Activated CD4-positive, CD25-positive, alpha-beta regulatory T cell treated with anti-CD3 and anti-CD28 coated beads, Interleukin-2, amount 50 U/mL, for 16 hours (primary cell): ENCODE data around the gene SCGB1C1.
A peak's percentile ranks its signal among the peaks of the same experiment; 100 is the strongest.

Experiments
- DNase-seq: peaks from one replicate; pipeline ENCODE4 v3.0.0-alpha.2; 2020; ENCODE audit warnings: low read depth, low spot score

SCGB1C1 gene

GRCh38 chr11:205221-206001, 12.5 kb downstream of the SCGB1C1 start:
- no peak for DNase-seq

DNA sequence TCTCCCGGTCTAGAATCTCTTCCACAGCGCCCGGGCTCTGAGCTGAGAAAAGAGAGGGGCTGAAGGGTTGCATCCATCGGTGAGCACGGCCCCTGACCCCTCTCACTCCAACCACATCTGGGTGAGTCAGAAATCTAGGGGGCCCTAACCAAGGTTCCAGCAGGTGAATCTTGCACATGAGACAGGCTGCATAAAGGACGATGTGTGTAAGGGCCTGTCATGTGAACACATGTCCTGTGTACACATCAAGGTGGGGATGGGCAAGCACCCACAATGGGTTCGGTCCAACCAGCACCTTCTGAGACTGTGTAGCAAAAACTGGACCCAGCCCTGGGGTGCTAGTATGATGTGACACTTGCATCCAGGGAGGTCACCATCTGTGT, 13.1 kb downstream of the SCGB1C1 start:
- DNase-seq, result no peak

DNA sequence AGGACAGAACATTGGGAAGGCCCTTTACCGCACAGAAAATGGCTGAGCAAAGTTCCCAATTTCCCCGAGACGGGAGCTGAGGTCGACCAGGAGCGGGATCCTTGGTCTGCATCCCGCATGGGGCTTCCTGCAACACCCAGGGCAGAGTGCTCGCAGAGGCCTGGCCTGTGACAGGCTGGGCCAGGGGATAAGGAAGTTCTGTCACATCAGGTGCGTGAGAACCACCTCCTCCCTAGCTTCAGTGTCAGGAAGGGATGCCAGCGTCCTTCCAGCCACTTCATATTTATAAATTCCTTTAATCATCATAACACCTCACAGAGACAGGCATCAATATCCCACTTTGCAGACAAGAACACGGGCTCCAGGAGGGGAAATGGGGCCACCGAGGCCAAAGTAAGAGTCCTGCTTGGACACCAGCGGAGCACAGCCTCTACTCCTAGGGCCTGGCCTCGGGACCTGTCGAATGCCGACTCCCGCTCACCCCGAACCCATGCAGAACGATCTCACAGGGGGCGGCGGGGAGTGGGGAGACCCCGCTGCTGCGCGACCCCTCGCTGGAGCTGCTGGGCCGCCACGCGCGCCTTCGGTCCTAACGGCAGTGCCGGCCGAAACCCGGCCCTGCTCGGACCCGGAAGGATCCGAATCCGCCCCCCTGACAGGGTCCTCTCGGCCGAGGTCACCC, 13.8 kb downstream of the SCGB1C1 start:
- no peak for DNase-seq

DNA sequence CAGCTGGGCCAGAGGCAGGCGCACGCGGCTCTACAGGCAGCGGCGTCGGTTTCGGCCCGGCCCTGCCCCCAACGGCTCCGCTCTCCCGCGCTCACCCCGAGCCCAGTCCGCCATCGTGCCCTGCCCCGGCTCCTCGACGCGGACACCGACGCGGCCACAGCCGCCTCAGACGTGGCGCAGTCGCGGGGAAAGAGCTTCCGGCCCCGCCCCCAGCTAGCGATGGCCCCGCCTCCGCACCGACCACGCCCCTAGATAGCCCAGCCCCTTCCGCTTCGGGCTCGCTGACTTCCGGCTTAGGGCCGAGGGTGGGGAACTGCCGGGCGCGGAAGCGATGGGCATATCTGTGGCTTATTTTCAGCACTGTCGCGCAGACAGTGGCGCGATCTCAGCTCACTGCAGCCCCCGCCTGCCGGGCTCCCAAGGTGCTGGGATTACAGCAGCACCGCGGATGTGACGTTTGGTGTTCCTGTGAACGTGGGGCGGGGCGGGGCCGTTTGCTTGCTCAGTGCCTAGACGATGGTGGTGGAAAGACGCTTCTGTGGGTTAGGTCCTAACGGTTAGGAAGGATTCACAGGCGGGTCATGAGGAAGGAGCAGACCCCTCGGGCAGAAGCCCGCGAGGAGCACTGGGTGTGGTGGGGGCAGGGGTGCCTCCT, 14.5 kb downstream of the SCGB1C1 start, which contains the start of the genes BET1L and RIC8A:
TSS of gene BET1L (minus strand) at position 192 of the 655 bp plus-strand sequence. CDS start at position 114, 78 bp downstream.
TSS of gene RIC8A (plus strand) at position 501 of the 655 bp plus-strand sequence. CDS start 1,147 bp downstream, outside the sequence.
- peak; percentile 94 for DNase-seq

- no peak for DNase-seq
Measured at GRCh38 chr11:207863-208180, 14.9 kb downstream of the SCGB1C1 start.

DNA sequence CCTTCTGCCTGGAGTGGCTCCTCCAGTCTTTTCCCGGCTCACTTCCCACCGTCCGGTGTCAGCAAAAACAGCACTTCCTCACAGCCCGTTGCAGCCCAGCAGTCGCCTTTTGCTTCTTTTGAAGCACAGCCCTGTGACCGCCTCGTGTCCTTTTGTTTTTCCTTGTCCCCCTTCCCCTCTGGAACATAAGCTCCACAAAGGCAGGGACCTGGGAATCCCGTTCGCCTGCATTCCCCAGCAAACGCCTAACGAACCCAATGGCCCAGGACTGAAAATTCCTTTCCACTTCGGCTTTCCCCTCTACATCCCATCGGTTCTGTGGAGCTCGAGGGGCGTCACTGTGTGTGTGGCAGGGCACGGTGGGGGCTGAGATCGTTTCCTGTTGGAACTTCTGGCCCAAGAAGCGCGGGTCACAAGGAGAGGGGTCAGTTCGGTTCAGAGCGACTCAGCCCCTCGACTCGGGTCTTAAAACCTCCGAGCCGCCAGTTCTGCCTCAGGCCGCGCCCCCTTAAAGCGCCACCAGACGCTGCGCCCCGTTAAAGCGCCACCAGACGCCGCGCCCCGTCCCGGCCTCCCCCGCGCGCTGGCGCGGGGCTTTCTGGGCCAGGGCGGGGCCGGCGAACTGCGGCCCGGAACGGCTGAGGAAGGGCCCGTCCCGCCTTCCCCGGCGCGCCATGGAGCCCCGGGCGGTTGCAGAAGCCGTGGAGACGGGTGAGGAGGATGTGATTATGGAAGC, 15.5 kb downstream of the SCGB1C1 start:
- peak; percentile 66 for DNase-seq

DNA sequence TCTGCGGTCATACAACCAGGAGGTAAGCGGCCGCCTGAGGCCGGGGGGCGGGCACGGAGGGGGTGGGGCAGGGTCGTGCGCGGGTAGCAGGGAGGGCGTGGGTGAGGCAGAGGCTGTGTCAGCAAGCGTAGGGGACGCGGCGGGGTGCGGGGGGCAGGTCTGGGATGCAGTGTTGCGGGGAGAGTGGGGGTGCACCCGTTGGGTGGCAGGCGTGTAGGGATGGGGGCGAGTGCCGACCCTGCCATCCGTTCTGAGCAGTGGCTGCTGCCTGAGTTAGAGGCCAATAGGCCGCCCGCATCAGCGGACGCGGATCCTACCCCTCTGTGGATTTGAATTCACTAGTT, 16.0 kb downstream of the SCGB1C1 start:
- DNase-seq, result no peak

- no peak for DNase-seq
Measured at GRCh38 chr11:209275-210121, 16.6 kb downstream of the SCGB1C1 start.

GRCh38 chr11:210122-210802, 17.4 kb downstream of the SCGB1C1 start:
- DNase-seq, result no peak

DNA sequence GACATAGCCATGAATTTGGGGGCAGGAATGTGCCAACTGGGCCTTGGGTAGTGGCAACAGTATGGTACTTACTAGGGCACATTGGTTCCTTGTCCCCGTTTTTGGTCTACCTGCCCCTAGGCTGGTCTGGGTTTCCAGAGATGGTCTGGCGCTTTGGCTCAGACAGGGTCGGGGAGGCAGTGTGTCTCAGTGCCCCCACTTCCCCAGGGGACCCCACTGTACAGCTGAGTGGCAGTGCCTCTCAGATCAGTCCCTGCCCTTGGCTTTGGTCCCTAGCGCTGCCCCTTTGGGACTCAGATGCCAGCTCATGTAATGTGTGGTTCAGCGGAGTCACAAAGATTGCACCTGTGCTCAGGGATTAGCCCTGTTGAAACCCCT, 17.9 kb downstream of the SCGB1C1 start:
- DNase-seq, result no peak

DNA sequence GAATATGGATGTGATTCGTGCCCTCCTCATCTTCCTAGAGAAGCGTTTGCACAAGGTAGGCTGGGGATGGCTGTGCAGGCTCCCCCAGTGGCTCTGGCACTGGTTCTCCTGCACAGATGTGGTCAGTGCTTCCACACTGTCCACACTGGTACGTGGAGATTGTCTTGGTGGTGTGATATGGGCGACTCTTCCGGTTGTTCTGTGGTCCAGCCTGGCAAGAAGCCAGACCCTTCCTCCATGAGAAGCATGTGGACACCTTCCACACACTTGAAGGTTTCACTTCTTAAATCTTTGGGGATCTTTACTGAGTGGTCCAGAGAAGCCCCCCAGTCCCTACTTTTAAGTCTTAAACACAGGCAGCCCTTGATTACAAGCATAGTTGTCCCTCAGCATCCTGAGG, 18.4 kb downstream of the SCGB1C1 start:
- no peak for DNase-seq

DNA sequence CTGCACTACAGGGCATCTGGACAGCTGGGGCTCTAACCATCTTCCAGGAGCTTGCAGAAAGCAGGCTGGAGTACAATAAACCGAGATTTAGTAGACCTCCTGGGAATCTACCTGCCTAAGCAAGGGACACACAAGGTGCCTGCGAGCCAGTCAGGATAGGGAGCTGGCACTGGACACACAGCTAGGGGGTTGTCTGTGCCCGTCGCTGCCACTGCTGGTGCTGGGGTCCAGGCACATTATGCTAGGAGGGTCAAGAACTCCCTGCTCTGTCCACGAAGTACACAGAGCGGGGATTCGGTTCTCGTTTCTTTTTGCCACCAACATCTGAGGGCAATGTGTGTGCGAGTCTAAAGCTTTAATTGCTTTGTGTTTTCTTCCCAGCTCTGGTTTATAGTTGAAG, 18.9 kb downstream of the SCGB1C1 start:
- no peak for DNase-seq

DNA sequence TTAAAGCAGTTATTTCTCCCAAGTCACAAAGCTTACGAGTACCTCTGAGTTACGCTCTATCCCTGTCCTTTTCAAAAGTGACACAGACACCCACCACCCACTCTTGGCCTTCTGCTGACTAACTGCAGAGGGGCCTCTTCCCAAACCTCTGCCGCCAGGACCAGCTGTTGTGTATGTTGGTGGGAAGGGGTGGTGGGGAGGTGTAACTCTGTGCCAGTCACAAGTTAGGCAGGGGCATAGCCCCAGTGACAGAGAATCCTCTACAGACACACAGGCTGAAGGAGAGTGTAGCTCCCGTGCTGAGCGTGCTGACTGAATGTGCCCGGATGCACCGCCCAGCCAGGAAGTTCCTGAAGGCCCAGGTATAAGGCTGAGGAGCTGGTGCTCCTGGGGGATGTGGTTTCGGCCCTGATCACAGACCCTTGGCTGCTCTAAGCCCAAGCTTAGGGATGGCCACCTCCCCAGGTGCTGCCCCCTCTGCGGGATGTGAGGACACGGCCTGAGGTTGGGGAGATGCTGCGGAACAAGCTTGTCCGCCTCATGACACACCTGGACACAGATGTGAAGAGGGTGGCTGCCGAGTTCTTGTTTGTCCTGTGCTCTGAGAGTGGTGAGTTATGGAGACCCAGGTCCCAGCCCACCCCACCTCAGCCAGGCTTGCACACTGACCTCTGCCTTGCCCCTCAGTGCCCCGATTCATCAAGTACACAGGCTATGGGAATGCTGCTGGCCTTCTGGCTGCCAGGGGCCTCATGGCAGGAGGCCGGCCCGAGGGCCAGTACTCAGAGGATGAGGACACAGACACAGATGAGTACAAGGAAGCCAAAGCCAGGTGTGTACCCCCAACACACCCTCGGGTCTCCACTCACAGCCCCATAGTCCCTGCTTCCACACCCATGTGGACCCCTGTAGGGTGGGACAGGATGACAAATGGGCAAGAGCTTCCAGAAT, 19.5 kb downstream of the SCGB1C1 start:
- no peak for DNase-seq

GRCh38 chr11:213111-213510, 20.2 kb downstream of the SCGB1C1 start:
- DNase-seq, result no peak

GRCh38 chr11:214083-214482, 21.2 kb downstream of the SCGB1C1 start:
- DNase-seq, result no peak

DNA sequence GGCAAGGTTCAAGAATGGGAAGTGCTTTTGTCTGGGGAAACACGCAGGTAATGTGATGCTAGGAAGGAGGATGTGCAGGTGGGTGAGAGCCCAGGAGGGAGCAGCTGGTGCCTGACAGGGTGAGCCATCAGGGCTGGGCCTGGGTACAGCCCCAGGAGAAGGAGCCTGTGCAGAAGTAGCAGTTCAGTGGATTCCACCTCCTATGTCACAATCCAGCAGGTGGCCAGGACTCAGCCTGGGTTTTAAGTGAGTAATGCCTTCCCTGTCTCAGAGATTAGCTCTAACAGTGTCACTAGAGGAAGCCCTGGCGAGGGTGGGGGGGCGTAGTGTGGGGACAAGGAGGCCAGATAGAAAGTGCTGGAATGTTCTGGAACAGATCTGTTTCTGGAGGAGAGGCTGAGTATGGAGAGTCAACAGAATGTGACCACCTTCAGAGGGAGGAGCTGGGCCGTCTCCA, 22.7 kb downstream of the SCGB1C1 start:
- no peak for DNase-seq

DNA sequence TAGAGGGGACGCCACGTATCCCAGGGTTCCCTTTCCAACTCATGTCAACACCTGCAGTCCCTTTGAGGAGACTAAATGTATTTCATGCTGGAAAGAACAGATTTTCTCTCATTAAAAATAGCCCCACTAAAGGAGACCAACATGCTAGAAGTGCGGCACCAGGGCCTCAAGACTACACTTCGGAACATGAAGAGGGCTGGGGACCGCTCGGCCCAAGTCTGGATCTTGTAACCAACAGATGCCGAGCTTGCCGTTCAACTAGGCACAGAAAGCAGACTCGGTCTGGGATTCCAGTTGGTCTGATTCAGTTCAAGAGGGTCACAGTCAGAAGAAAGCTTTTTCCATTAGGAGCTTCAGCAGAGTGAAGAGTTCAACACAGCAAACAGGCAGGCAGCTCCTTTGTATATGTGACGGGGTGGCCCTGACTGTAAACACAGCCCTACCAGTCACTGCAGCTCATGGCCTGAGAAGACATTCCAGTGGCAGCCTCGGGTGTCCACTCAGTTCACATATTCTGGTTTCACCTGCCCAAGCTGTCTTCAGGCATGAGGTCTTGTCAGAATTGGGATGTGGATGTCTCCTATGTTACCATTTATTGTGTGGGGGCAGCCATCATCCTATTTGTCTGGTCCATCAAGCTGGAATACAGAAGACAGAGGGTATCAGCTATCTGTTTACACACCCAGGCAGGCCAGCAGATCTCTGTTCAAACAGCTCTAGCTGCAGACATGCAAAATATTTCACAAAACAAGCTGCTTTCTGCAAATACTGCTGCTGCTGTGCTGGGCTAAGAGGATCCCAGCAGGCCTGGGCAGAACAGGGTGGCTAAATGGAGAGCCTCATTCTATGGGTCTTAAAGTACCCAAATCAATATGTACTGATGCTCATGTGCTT, 23.4 kb downstream of the SCGB1C1 start:
- no peak for DNase-seq

GRCh38 chr11:217704-218103, 24.8 kb downstream of the SCGB1C1 start:
- DNase-seq, result no peak
